Hepatocyte (in vitro differentiated cells): ENCODE results near the gene DDX17.

Experiments
- CTCF ChIP-seq: fragments of 200-600 bp; sonication (generic); IDR thresholded peaks from 2 replicates; pipeline ENCODE4 v1.5.1; 2016; ENCODE audit warnings: antibody characterized with exemption, mild to moderate bottlenecking; ENCODE audit not compliant: poor library complexity
- EZH2 ChIP-seq: fragments of 200-600 bp; sonication (generic); IDR thresholded peaks from 2 replicates; pipeline ENCODE4 v1.6.1; 2016; ENCODE audit warnings: antibody characterized with exemption, mild to moderate bottlenecking, borderline replicate concordance
- EZH2phosphoT487 ChIP-seq: fragments of 200-600 bp; sonication (generic); IDR thresholded peaks from one replicate; pipeline ENCODE4 v1.6.1; 2018; ENCODE audit warnings: antibody characterized with exemption, mild to moderate bottlenecking, low read depth, moderate library complexity; ENCODE audit not compliant: unreplicated experiment, severe bottlenecking

DNA sequence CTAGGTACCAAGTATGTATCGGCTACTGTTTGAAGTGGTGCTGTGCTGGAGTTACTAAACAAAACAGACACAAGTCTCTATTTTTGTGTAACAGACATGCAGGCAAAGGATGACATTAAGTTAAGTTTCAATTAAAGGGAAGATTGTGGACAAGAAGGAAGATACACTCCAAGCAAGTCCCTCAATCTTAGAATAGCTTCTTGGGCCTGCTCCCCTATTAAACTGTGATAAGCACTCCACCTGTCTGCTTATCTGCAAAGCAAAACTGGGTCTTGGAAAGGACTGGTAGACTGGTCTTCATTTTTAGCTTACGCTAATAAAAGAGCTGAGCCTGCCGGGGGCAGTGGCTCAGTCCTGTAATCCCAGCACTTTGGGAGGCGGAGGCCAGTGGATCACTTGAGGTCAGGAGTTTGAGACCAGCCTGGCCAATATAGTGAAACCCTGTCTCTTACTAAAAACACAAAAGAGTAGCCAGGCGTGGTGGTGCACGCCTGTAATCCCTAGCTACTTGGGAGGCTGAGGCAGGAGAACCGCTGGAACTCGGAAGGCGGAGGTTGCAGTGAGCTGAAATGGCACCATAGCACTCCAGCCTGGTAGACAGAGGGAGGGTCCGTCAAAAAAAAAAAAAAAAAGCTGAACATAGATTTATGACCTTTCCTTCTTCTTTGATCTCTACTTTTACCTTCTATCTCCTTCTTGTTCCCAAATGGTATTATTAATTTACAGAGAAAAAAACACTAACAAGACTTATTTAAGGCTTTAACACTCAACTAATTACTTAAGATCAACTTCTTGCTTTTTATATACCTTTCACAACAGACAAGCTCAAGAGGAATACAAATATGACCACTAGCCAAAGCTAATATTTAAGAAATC, 4.1 kb downstream of the DDX17 start:
- no peak for TF ChIP-seq CTCF
- TF ChIP-seq EZH2, result no peak
- no peak for TF ChIP-seq EZH2phosphoT487
